Psoas muscle (tissue), 8 donors: ENCODE data around the gene CACNA2D4. TPM values are rescaled to one million over a fixed set of nuclear protein-coding genes. Genes with fewer than 3 reads are reported as not detected.

Experiments used
- ATAC-seq, 4 donors: fragments of 200-7000 bp; cut with Tn5 transposase; one replicate each; pipeline ENCODE4 v1.9.1; 2020; ENCODE audit warnings: moderate library complexity in 3 of 4, mild to moderate bottlenecking in 2 of 4
- DNase-seq, 2 donors: peaks; one replicate each; pipeline ENCODE4 v3.0.0-alpha.2; 2020
- H3K27ac ChIP-seq: fragments of 200-600 bp; one replicate; pipeline ENCODE4 v1.8.0; 2022
- H3K27me3 ChIP-seq, 3 donors: fragments of 200-600 bp in 1 of 3; one replicate each; pipeline versions ENCODE4 v1.6.1 to v1.8.0; 2013 to 2022; ENCODE audit warnings: low read length in 2 of 3, mild to moderate bottlenecking in 2 of 3, moderate library complexity in 1 of 3; ENCODE audit not compliant: insufficient read depth in 3 of 3
- H3K36me3 ChIP-seq, 2 donors: fragments of 200-600 bp in 1 of 2; one replicate each; pipeline versions ENCODE4 v1.6.1 to v1.8.0; 2013 to 2022; ENCODE audit warnings: low read depth in 1 of 2, mild to moderate bottlenecking in 1 of 2, moderate library complexity in 1 of 2; ENCODE audit not compliant: insufficient read depth in 1 of 2
- H3K4me1 ChIP-seq: fragments of 200-600 bp; one replicate; pipeline ENCODE4 v1.8.0; 2022
- H3K4me3 ChIP-seq: fragments of 200-600 bp; one replicate; pipeline ENCODE4 v1.8.0; 2022; ENCODE audit warnings: mild to moderate bottlenecking
- H3K9me3 ChIP-seq: fragments of 200-600 bp; one replicate; pipeline ENCODE4 v1.8.0; 2022
- CTCF ChIP-seq: fragments of 200-600 bp; IDR thresholded peaks from one replicate; pipeline ENCODE4 v1.8.0; 2022; ENCODE audit warnings: antibody characterized with exemption
- WGBS, 3 donors: extraction: QIAGEN DNeasy Blood & Tissue Kit; methylation state at CpG; one replicate each; pipeline versions ENCODE4 v1.1.6 to v1.1.7; 2013; 5-methylcytosine and 5-hydroxymethylcytosine counted together
- intact Hi-C, 2 donors: fragments of 100-400 bp; cut with DNase I; formaldehyde crosslinking; loops; one replicate each; pipeline versions ENCODE4 v1.11.0 to v1.14.2; 2022
- polyA plus RNA-seq, 3 donors: library from polyadenylated mRNA; stranded (reverse); fragments of 200-250 nt; gene quantifications; one replicate each; pipeline ENCODE4 v1.2.3, GENCODE V29; 2013
- total RNA-seq, 4 donors: library from RNA; stranded (reverse); fragmentation: NEBNext Ultra II Directional in 2 of 4; extraction: Animal tissue kit (Norgen Biotek cat#: 25700) in 2 of 4; gene quantifications; one replicate each; pipeline versions ENCODE4 v1.2.1 to v1.2.4, GENCODE V29; 2021 to 2023
- donor health status: healthy with polysubstance abuse.
- donor health status: DM: no; HTN: no; CAD: no; lungs with moderate emphysema.
- donor health status: Bipolar disorder and iron deficiency.
- donor health status: healthy.
- donor health status: DM: yes; HTN: yes; CAD: no.
- donor health status: DM: no; HTN: no; CAD: no.
- donor health status: DM: no; HTN: no; CAD: no.
- donor health status: DM: yes; HTN: yes; CAD: no.

Gene CACNA2D4
- total and polyA plus RNA-seq, 7 donors: 0.74 to 1.8 (median 0.93) TPM

GRCh38 chr12:1915082-1915968 is 3.1 kb downstream of the CACNA2D4 start:
- Histone ChIP-seq H3K4me1 (peaks cover 27% of the 10 kb centered on the region), H3K36me3 (no peaks in the 10 kb centered on the region), H3K9me3 (no peaks in the 10 kb centered on the region), H3K4me3 (no peak overlapping the region), H3K27ac (no peak overlapping the region), H3K27me3 (no peaks in the 10 kb centered on the region)
- intact Hi-C loops: no loop called here
- 88 to 93% (median 91%) methylated on average over 18 of the region's 18 CpGs for WGBS, 3 donors
- DNase-seq (no peak), ATAC-seq (no peak)
- no peak for TF ChIP-seq CTCF

- no peaks in the 10 kb centered on the region for H3K36me3 ChIP-seq
- TF ChIP-seq CTCF: no peak
- no peaks in the 10 kb centered on the region for H3K9me3 ChIP-seq
- intact Hi-C loops: loop anchor here in 1 of 2 donors (5.0 kb wide), 1 partner anchor 77 kb away; no protein-coding TSS in a partner anchor
- ATAC-seq (no peak), DNase-seq (no peak)
- H3K4me1 ChIP-seq: peaks cover 27% of the 10 kb centered on the region
- H3K27me3 ChIP-seq: no peaks in the 10 kb centered on the region
- 89 to 92% (median 92%) methylated on average over 16 to 17 of the region's 17 CpGs for WGBS, 3 donors
- H3K27ac ChIP-seq: no peak overlapping the region
- H3K4me3 ChIP-seq: no peak overlapping the region
These were observed 4.1 kb downstream of the CACNA2D4 start for GRCh38 chr12:1914114-1914911.

GRCh38 chr12:1913377-1914113 is 4.9 kb downstream of the CACNA2D4 start:
- no peak overlapping the region for H3K4me3 ChIP-seq
- no peaks in the 10 kb centered on the region for H3K9me3 ChIP-seq
- no peaks in the 10 kb centered on the region for H3K27me3 ChIP-seq
- no peaks in the 10 kb centered on the region for H3K36me3 ChIP-seq
- ATAC-seq: no peak
- peaks cover 25% of the 10 kb centered on the region for H3K4me1 ChIP-seq
- intact Hi-C loops: loop anchor here in 1 of 2 donors (5.0 kb wide), 1 partner anchor 76 kb away; no protein-coding TSS in a partner anchor
- 83 to 86% (median 85%) methylated on average over 12 of the region's 12 CpGs for WGBS, 3 donors
- DNase-seq: no peak
- no peak overlapping the region for H3K27ac ChIP-seq
- no peak for TF ChIP-seq CTCF

- no peaks in the 10 kb centered on the region for H3K36me3 ChIP-seq
- no peaks in the 10 kb centered on the region for H3K9me3 ChIP-seq
- H3K4me3 ChIP-seq: no peak overlapping the region
- intact Hi-C loops: loop anchor here in 1 of 2 donors (5.0 kb wide), 1 partner anchor 75 kb away; no protein-coding TSS in a partner anchor
- 79 to 84% (median 80%) methylated on average over 17 to 18 of the region's 18 CpGs for WGBS, 3 donors
- DNase-seq: no peak
- peak overlapping the region; percentile 90 for H3K27ac ChIP-seq
- peak in 2 of 4 donors; percentile 38 to 51 for ATAC-seq
- no peaks in the 10 kb centered on the region for H3K27me3 ChIP-seq
- TF ChIP-seq CTCF: no peak
- H3K4me1 ChIP-seq: peaks cover 17% of the 10 kb centered on the region
These were observed 5.7 kb downstream of the CACNA2D4 start for GRCh38 chr12:1912580-1913376.
